SK-N-SH treated with all-trans-retinoic acid at 6 μM for 48 hours (cell line): ENCODE measurements around the gene ABCD3.

Experiments used
- ARNTL ChIP-seq: fragments of 450-650 bp; formaldehyde crosslinking; IDR thresholded peaks from 2 replicates; pipeline ENCODE4 v1.5.0; 2020; ENCODE audit warnings: low read depth, mild to moderate bottlenecking, moderate library complexity, borderline replicate concordance
- ESRRG ChIP-seq: fragments of 250-450 bp; sonication (Bioruptor Pico); IDR thresholded peaks from 2 replicates; pipeline ENCODE4 v1.6.1; 2021; ENCODE audit warnings: mild to moderate bottlenecking
- GLIS3 ChIP-seq: fragments of 250-450 bp; sonication (Bioruptor Pico); IDR thresholded peaks from 2 replicates; pipeline ENCODE4 v1.5.0; 2020; ENCODE audit warnings: mild to moderate bottlenecking, moderate library complexity
- ISL1 ChIP-seq: fragments of 250-450 bp; sonication (Bioruptor Pico); IDR thresholded peaks from 2 replicates; pipeline ENCODE4 v2.1.2; 2022; ENCODE audit warnings: mild to moderate bottlenecking, moderate library complexity
- PATZ1 ChIP-seq: fragments of 250-450 bp; sonication (Bioruptor Pico); IDR thresholded peaks from 2 replicates; pipeline ENCODE4 v1.8.0; 2020; ENCODE audit warnings: mild to moderate bottlenecking, moderate library complexity, borderline replicate concordance
- TSHZ2 ChIP-seq: fragments of 250-450 bp; sonication (Bioruptor Pico); IDR thresholded peaks from 2 replicates; pipeline ENCODE4 v1.5.0; 2020; ENCODE audit warnings: mild to moderate bottlenecking, moderate library complexity
- ZFP30 ChIP-seq: fragments of 450-650 bp; formaldehyde crosslinking; IDR thresholded peaks from 2 replicates; pipeline ENCODE4 v1.5.0; 2022; ENCODE audit warnings: mild to moderate bottlenecking, moderate library complexity
- TF ChIP-seq, protein P1 (sequence below): fragments of 250-450 bp; sonication (Bioruptor Pico); IDR thresholded peaks from 2 replicates; pipeline ENCODE4 v1.5.1; 2020; ENCODE audit warnings: low read depth, mild to moderate bottlenecking, moderate library complexity
- TF ChIP-seq, protein P2 (sequence below): fragments of 250-450 bp; sonication (Bioruptor Pico); IDR thresholded peaks from 2 replicates; pipeline ENCODE4 v1.5.1; 2021; ENCODE audit warnings: mild to moderate bottlenecking, moderate library complexity

- TF ChIP-seq, protein P1, sequence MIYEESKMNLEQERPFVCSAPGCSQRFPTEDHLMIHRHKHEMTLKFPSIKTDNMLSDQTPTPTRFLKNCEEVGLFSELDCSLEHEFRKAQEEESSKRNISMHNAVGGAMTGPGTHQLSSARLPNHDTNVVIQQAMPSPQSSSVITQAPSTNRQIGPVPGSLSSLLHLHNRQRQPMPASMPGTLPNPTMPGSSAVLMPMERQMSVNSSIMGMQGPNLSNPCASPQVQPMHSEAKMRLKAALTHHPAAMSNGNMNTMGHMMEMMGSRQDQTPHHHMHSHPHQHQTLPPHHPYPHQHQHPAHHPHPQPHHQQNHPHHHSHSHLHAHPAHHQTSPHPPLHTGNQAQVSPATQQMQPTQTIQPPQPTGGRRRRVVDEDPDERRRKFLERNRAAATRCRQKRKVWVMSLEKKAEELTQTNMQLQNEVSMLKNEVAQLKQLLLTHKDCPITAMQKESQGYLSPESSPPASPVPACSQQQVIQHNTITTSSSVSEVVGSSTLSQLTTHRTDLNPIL = no peak
- no peak for TF ChIP-seq TSHZ2 (CRISPR knock-in tag)
- no peak for TF ChIP-seq ZFP30 (CRISPR knock-in tag)
- TF ChIP-seq GLIS3 (CRISPR knock-in tag) = no peak
- no peak for TF ChIP-seq PATZ1 (CRISPR knock-in tag)
- no peak for TF ChIP-seq ISL1 (CRISPR knock-in tag)
- TF ChIP-seq, protein P2, sequence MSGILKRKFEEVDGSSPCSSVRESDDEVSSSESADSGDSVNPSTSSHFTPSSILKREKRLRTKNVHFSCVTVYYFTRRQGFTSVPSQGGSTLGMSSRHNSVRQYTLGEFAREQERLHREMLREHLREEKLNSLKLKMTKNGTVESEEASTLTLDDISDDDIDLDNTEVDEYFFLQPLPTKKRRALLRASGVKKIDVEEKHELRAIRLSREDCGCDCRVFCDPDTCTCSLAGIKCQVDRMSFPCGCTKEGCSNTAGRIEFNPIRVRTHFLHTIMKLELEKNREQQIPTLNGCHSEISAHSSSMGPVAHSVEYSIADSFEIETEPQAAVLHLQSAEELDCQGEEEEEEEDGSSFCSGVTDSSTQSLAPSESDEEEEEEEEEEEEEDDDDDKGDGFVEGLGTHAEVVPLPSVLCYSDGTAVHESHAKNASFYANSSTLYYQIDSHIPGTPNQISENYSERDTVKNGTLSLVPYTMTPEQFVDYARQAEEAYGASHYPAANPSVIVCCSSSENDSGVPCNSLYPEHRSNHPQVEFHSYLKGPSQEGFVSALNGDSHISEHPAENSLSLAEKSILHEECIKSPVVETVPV (CRISPR knock-in tag) = no peak
- TF ChIP-seq ESRRG (CRISPR knock-in tag) = no peak
- no peak for TF ChIP-seq ARNTL (CRISPR knock-in tag)
These were observed 44.4 kb downstream of the ABCD3 start for GRCh38 chr1:94462606-94463005.
